A673 (cell line): ENCODE measurements around the gene FRMPD4.

Experiments
- EZH2 ChIP-seq: fragments of 200-600 bp; sonication (generic); IDR thresholded peaks from 2 replicates; pipeline ENCODE4 v1.6.1; 2017; ENCODE audit warnings: borderline replicate concordance, low read depth, mild to moderate bottlenecking, mixed read lengths, antibody characterized with exemption, low read length; ENCODE audit not compliant: poor library complexity, severe bottlenecking
- TF ChIP-seq, protein P1 (sequence below): fragments of 300-800, 200-600 bp; sonication (generic); conservative IDR thresholded peaks from 2 replicates; pipeline ENCODE4 v1.5.1; 2017; ENCODE audit warnings: low read depth, mild to moderate bottlenecking, antibody characterized with exemption, low read length, moderate library complexity, mixed read lengths

- TF ChIP-seq EZH2: no peak
- TF ChIP-seq, protein P1, sequence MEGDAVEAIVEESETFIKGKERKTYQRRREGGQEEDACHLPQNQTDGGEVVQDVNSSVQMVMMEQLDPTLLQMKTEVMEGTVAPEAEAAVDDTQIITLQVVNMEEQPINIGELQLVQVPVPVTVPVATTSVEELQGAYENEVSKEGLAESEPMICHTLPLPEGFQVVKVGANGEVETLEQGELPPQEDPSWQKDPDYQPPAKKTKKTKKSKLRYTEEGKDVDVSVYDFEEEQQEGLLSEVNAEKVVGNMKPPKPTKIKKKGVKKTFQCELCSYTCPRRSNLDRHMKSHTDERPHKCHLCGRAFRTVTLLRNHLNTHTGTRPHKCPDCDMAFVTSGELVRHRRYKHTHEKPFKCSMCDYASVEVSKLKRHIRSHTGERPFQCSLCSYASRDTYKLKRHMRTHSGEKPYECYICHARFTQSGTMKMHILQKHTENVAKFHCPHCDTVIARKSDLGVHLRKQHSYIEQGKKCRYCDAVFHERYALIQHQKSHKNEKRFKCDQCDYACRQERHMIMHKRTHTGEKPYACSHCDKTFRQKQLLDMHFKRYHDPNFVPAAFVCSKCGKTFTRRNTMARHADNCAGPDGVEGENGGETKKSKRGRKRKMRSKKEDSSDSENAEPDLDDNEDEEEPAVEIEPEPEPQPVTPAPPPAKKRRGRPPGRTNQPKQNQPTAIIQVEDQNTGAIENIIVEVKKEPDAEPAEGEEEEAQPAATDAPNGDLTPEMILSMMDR: no peak
Observed at GRCh38 chrX:12390301-12390700, 252.0 kb downstream of the FRMPD4 start.
